ENCODE results near the gene TMTC2.

Gene TMTC2

GRCh38 chr12:82694276-82694675, 7.6 kb downstream of the TMTC2 start:
- TF ChIP-seq GATA3 (IDR thresholded peaks at IDR 0.05; ENCODE audit: low read depth, low read length) (no peak), GATA2 (IDR thresholded peaks at IDR 0.05; ENCODE audit: low read depth, low read length) (no peak)

DNA sequence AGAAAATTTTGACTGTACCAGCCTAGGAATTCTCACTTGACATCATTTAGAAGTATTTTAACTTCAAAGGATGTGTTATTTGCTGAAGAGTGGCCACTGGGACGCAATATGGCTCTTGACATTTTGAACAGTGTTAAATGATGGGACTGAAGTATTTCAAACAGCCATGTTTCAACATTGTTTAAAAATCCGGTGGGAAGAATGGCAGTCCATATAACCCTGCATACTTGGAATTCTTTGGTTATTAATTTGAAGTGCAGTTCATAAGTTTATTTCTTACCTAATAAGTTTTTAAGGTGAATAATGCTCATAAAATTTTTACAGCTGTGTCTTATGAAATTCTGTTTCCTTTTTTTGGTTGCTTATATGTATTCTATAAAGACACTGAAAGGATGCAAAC, 8.3 kb downstream of the TMTC2 start:
- no peak for TF ChIP-seq GATA3 (IDR thresholded peaks at IDR 0.05; ENCODE audit: low read depth, low read length)
- TF ChIP-seq GATA2 (IDR thresholded peaks at IDR 0.05; ENCODE audit: low read depth, low read length): no peak

DNA sequence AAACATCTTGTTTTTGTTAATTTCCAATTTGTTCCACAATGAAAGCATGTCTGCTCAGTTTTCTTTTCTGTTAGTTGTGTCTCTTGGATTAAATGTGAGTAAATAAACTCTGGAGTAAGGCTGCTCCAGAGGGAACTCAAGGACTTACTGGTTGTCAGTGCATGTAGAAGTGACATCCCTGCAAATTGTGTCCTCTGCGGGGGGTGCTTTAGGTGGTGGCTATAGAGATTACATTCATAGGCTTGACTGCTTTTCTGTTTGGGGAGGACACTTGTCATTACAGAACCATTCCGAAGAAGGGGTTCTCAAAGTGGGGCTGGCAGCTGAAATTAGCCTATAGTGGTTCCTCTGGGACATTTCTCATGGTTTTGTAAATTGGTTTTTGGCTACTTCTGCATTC, 8.8 kb downstream of the TMTC2 start:
- TF ChIP-seq GATA2 (IDR thresholded peaks at IDR 0.05; ENCODE audit: low read depth, low read length) (no peak), GATA3 (IDR thresholded peaks at IDR 0.05; ENCODE audit: low read depth, low read length) (no peak)

GRCh38 chr12:82696543-82696942, 9.8 kb downstream of the TMTC2 start:
- TF ChIP-seq GATA2 (IDR thresholded peaks at IDR 0.05; ENCODE audit: low read depth, low read length): no peak
- no peak for TF ChIP-seq GATA3 (IDR thresholded peaks at IDR 0.05; ENCODE audit: low read depth, low read length)

DNA sequence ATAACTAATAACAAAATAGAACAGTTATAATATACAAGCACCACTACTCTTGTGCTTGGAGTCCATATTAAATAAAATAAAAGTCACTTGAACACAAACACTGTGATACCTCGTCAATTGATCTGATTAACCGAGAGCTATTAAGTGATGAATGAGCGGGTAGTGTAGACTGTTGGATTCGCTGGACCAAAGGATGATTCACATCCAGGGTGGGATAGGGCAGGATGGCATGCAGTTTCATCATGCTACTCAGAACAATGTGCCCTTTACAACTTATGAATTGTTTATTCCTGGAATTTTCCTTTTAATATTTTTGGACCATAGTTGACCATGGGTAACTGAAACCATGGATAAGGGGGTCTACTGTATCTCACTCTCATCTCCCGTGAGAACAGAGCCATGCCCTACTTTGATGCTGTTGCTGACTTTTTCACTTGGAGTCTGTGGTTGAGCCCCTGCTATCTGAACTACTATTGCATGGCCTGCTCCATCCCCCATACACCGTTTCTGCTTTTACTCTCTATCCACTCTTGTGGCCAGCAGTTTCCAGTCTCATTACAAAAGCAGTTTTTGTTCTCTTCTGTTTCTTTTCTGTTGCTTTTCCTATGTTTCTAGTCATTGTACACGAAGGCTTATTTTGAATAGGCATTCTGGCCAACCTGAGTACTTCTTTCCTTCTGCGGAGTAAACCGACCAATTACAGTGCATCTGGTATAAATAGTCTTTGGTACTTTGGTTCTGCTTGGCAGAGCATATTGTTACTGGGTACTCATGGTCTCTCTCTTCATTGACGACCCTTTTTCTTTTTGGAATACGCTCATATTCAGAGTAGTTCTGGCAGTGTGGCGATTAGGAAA, 12.2 kb downstream of the TMTC2 start:
- TF ChIP-seq GATA3 (IDR thresholded peaks at IDR 0.05; ENCODE audit: low read depth, low read length) (no peak), GATA2 (IDR thresholded peaks at IDR 0.05; ENCODE audit: low read depth, low read length) (no peak)

GRCh38 chr12:82705774-82706173, 19.1 kb downstream of the TMTC2 start:
- TF ChIP-seq GATA3 (IDR thresholded peaks at IDR 0.05; ENCODE audit: low read depth, low read length) (no peak), GATA2 (IDR thresholded peaks at IDR 0.05; ENCODE audit: low read depth, low read length) (no peak)

- TF ChIP-seq GATA3 (IDR thresholded peaks at IDR 0.05; ENCODE audit: low read depth, low read length) (no peak), GATA2 (IDR thresholded peaks at IDR 0.05; ENCODE audit: low read depth, low read length) (no peak)
These were observed 21.6 kb downstream of the TMTC2 start for GRCh38 chr12:82708061-82708879.

- TF ChIP-seq GATA3 (IDR thresholded peaks at IDR 0.05; ENCODE audit: low read depth, low read length): no peak
- no peak for TF ChIP-seq GATA2 (IDR thresholded peaks at IDR 0.05; ENCODE audit: low read depth, low read length)
These were observed 23.2 kb downstream of the TMTC2 start for GRCh38 chr12:82709794-82710355.

DNA sequence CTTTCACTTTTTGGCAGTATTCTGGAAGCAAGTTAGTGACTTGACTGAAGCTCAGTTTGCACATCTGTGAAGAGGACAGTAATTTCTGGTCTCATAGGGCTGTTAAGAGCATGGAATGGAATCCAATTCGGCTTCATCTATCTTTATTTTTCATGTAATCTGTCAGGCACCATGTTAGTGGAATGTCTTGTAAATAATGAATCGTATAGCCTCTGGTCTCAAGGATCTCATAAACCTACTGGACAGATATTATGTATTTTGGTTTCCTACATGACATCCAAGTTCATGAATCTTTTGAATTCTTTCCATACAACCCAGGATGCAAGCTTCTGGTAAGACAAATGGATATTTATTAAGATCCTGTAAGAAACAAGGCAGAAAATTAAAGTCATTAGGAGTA, 24.0 kb downstream of the TMTC2 start:
- TF ChIP-seq GATA3 (IDR thresholded peaks at IDR 0.05; ENCODE audit: low read depth, low read length) (no peak), GATA2 (IDR thresholded peaks at IDR 0.05; ENCODE audit: low read depth, low read length) (no peak)

- no peak for TF ChIP-seq GATA2 (IDR thresholded peaks at IDR 0.05; ENCODE audit: low read depth, low read length)
These were observed 27.7 kb downstream of the TMTC2 start for GRCh38 chr12:82714427-82714826.

- TF ChIP-seq GATA3 (IDR thresholded peaks at IDR 0.05; ENCODE audit: low read depth, low read length): no peak
- no peak for TF ChIP-seq GATA2 (IDR thresholded peaks at IDR 0.05; ENCODE audit: low read depth, low read length)
These were observed 35.0 kb downstream of the TMTC2 start for GRCh38 chr12:82721726-82722125.

DNA sequence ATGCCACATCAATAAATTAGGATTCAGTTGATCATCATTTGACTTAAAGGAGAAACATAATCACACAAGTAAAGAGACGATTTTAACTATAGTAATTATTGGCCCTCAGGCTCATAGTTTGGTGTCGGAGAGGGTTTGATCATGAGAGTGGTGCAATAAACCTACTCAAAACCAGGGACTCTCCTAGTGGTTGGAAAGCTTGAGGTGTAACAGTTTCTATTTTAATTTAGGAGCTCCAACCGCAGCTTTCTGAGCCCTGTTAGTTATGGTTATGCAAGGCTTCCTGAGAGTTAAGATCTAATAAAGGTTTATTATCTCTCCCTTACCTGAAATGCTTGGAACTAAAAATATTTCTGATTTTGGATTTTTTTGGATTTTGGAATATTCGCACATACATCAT, 36.4 kb downstream of the TMTC2 start:
- TF ChIP-seq GATA3 (IDR thresholded peaks at IDR 0.05; ENCODE audit: low read depth, low read length) (no peak), GATA2 (IDR thresholded peaks at IDR 0.05; ENCODE audit: low read depth, low read length) (no peak)

DNA sequence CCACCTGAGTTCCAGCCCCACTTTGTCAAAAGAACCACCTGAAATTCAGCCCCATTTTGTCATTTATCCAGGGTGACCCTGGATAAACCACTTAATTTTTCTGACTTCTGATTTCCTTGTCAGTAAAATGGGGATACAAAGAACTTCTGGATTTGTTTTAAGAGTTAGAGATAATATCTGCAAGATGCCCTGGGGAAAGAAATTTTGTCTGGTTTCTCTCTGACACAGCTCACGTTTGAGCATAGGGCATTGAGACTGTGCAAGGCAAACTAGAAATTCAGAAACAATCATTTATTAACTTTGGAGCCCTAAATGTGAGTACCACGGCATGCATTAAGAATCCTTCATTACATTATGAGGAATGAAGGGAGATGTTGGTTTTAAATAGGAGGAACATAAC, 37.2 kb downstream of the TMTC2 start:
- no peak for TF ChIP-seq GATA2 (IDR thresholded peaks at IDR 0.05; ENCODE audit: low read depth, low read length)
- no peak for TF ChIP-seq GATA3 (IDR thresholded peaks at IDR 0.05; ENCODE audit: low read depth, low read length)

DNA sequence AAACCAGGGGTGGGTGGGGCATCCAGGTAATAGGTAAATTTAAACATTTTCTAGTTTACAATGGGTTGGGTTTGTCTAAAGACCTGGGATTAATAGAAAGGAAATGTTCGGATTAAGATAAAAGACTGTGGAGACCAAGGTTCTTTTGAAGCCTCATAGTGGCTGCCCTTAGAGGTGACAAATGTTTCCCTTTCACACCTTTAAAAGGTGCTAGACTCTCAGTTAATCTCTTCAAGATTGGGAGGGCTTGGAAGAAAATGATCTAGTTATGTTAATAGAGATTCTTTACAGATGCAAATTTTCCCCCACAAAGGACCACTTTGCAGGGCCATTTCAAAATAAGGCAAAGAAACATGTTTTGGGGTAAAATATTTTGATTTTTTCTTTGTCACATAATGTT, 39.0 kb downstream of the TMTC2 start:
- no peak for TF ChIP-seq GATA3 (IDR thresholded peaks at IDR 0.05; ENCODE audit: low read depth, low read length)
- no peak for TF ChIP-seq GATA2 (IDR thresholded peaks at IDR 0.05; ENCODE audit: low read depth, low read length)
